ENCODE results near the gene MXD1. TPM values are rescaled to one million over a fixed set of nuclear protein-coding genes. Genes with fewer than 3 reads are reported as not detected.

MXD1 gene
- total and polyA plus RNA-seq, 9 of the 15 experiments (the other 6 are each of a cell fraction or from before 2014, with no cell fraction given): 6.7 to 35.9 (median 11.0) TPM

DNA sequence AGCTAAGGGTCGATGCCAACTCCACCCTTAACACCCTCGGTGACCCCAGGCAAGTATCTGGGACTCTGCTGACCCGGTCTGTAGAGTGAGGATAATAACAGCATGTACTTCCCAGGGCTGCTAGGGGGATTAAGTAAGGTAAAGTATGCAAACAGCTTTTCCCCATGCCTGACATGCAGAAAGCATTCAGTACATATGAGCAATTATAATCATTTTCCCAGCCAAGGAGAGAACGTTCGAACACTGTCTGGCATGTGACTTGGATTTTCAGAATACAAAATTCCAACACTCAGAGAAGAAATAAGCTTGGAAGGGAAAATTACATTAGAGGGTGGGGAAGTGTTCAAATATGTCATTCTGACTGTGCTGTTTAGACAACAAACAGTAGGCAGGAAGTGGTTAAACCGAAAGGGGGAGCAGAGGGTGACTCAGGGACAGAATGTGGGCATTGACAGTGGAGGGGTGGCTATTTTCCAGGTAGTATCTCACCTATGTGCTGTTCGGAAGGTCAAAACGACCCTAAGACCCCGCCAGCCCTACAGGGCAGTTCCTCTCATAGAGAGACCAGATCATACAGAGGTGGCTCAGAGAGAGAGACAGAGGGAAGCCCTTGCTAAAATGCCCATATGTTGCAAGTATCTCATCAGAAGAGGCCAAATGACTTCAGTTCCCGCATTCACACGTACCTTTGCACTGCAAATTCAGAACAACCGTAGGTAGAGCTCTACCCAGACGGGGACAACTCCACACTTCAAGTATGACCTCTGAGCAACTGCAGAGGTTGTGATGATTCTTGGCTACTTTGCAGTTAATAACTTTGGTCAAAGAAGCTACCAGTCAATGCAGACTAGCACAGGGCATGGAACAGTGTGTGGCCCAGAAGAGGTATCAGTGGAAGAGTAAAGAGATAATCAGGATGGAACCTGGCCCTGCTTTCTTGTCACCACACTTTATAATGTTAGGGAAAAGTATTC, 31.7 kb downstream of the MXD1 start (continued):
- TF ChIP-seq, protein P1, sequence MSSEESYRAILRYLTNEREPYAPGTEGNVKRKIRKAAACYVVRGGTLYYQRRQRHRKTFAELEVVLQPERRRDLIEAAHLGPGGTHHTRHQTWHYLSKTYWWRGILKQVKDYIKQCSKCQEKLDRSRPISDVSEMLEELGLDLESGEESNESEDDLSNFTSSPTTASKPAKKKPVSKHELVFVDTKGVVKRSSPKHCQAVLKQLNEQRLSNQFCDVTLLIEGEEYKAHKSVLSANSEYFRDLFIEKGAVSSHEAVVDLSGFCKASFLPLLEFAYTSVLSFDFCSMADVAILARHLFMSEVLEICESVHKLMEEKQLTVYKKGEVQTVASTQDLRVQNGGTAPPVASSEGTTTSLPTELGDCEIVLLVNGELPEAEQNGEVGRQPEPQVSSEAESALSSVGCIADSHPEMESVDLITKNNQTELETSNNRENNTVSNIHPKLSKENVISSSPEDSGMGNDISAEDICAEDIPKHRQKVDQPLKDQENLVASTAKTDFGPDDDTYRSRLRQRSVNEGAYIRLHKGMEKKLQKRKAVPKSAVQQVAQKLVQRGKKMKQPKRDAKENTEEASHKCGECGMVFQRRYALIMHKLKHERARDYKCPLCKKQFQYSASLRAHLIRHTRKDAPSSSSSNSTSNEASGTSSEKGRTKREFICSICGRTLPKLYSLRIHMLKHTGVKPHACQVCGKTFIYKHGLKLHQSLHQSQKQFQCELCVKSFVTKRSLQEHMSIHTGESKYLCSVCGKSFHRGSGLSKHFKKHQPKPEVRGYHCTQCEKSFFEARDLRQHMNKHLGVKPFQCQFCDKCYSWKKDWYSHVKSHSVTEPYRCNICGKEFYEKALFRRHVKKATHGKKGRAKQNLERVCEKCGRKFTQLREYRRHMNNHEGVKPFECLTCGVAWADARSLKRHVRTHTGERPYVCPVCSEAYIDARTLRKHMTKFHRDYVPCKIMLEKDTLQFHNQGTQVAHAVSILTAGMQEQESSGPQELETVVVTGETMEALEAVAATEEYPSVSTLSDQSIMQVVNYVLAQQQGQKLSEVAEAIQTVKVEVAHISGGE (CRISPR knock-in tag; IDR thresholded peaks at IDR 0.05): peak in 1 of 3 experiments; percentile 47; a peak in 1 of 6 replicates
- TF ChIP-seq, protein P2, sequence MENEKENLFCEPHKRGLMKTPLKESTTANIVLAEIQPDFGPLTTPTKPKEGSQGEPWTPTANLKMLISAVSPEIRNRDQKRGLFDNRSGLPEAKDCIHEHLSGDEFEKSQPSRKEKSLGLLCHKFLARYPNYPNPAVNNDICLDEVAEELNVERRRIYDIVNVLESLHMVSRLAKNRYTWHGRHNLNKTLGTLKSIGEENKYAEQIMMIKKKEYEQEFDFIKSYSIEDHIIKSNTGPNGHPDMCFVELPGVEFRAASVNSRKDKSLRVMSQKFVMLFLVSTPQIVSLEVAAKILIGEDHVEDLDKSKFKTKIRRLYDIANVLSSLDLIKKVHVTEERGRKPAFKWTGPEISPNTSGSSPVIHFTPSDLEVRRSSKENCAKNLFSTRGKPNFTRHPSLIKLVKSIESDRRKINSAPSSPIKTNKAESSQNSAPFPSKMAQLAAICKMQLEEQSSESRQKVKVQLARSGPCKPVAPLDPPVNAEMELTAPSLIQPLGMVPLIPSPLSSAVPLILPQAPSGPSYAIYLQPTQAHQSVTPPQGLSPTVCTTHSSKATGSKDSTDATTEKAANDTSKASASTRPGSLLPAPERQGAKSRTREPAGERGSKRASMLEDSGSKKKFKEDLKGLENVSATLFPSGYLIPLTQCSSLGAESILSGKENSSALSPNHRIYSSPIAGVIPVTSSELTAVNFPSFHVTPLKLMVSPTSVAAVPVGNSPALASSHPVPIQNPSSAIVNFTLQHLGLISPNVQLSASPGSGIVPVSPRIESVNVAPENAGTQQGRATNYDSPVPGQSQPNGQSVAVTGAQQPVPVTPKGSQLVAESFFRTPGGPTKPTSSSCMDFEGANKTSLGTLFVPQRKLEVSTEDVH (IDR thresholded peaks at IDR 0.05; ENCODE audit: low read depth, partially characterized antibody): no peak
- no peak for TF ChIP-seq KDM5B (IDR thresholded peaks at IDR 0.05; ENCODE audit: insufficient replicate concordance, low read depth, low read length)
- TF ChIP-seq KAT2B (IDR thresholded peaks at IDR 0.05; ENCODE audit: low read depth, low read length): no peak
- TF ChIP-seq, protein P3, sequence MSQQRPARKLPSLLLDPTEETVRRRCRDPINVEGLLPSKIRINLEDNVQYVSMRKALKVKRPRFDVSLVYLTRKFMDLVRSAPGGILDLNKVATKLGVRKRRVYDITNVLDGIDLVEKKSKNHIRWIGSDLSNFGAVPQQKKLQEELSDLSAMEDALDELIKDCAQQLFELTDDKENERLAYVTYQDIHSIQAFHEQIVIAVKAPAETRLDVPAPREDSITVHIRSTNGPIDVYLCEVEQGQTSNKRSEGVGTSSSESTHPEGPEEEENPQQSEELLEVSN (IDR thresholded peaks at IDR 0.05; ENCODE audit: borderline replicate concordance in 1 of 2, extremely low read depth in 1 of 2, insufficient read depth in 1 of 2, insufficient read length in 1 of 2, low read depth in 1 of 2, low read length in 1 of 2, poor library complexity in 1 of 2, severe bottlenecking in 1 of 2): no peak
- TF ChIP-seq, protein P4, sequence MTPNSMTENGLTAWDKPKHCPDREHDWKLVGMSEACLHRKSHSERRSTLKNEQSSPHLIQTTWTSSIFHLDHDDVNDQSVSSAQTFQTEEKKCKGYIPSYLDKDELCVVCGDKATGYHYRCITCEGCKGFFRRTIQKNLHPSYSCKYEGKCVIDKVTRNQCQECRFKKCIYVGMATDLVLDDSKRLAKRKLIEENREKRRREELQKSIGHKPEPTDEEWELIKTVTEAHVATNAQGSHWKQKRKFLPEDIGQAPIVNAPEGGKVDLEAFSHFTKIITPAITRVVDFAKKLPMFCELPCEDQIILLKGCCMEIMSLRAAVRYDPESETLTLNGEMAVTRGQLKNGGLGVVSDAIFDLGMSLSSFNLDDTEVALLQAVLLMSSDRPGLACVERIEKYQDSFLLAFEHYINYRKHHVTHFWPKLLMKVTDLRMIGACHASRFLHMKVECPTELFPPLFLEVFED (CRISPR knock-in tag; conservative IDR thresholded peaks at IDR 0.05): no peak
- TF ChIP-seq HMG20B (CRISPR knock-in tag; IDR thresholded peaks at IDR 0.05): no peak
- TF ChIP-seq NFYB (IDR thresholded peaks at IDR 0.05; ENCODE audit: extremely low read depth, insufficient read length): no peak
- no peak for TF ChIP-seq CAMTA2 (CRISPR knock-in tag; conservative IDR thresholded peaks at IDR 0.05)
- TF ChIP-seq RBM22 (IDR thresholded peaks at IDR 0.05; ENCODE audit: low read depth, low read length, poor library complexity, severe bottlenecking): no peak

All from K562 (cell line).